ENCODE data around the gene CENPS. TPM values are rescaled to one million over a fixed set of nuclear protein-coding genes. Genes with fewer than 3 reads are reported as not detected.

The CENPS gene
- polyA plus RNA-seq, 2 of the 4 experiments (the other 2 are of a cell fraction), result 25.7 to 27.3 TPM

- ChIA-PET CTCF (interaction anchor here (1.0 to 5.6 kb wide), 2 partner anchors 14 to 68 kb away, joined by 3 to 25 read pairs; partner anchors contain the start of gene CENPS), POLR2A (interaction anchor here (1.7 kb wide), 1 partner anchor 13 kb away, joined by 3 read pairs; no protein-coding TSS in a partner anchor)
- no peak for ATAC-seq
- no peak for DNase-seq (ENCODE audit: low read depth in 1 of 2, low spot score in 1 of 2)
- no peaks in the 10 kb centered on the region for H3K4me1 ChIP-seq
- FAIRE-seq, result no peak
- H3K4me2 ChIP-seq, result no peak overlapping the region
- no peak for TF ChIP-seq GATA3 (IDR thresholded peaks at IDR 0.05; ENCODE audit: borderline replicate concordance)
- no peak overlapping the region for H3K27ac ChIP-seq
- no peaks in the 10 kb centered on the region for H3K9me3 ChIP-seq
- no peak overlapping the region for H3K4me3 ChIP-seq
- 89% methylated on average over 7 of the region's 7 CpGs for WGBS (ENCODE audit: missing lambda C conversion rate)
These were observed 14.7 kb downstream of the CENPS start for GRCh38 chr1:10444795-10445397.

DNA sequence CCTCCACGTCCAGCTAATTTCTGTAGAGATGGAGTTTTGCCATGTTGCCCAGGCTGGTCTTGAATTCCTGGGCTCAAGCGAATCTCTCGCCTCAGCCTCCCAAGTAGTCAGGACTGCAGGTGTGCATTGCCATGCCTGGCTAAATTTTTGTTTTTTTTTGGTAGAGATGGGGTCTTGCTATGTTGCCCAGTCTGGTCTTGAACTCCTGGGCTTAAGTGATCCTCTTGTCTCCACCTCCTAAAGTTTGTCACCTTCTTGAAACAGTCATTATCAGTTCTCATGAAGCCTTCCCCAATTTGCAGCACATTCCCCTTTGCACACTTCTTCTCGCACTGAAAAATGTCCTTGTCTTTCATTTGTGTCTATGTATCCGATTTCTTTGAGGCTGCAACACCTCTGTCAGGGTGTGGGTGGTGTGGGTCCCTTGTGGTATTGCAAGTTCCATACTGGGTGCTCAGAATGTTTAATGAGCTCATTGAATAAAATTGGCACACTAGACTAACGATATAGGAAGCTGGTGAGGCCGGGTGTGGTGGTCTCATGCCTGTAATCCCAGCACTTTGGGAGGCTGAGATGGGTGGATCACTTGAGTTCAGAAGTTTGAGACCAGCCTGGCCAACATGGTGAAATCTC lies 16.7 kb downstream of the CENPS start:
- ChIA-PET POLR2A (no interaction called here), CTCF (interaction anchor here (1.0 to 1.7 kb wide), 3 partner anchors 9 to 69 kb away, joined by 3 to 4 read pairs (median 3); no protein-coding TSS in a partner anchor)
- no peak overlapping the region for H3K4me2 ChIP-seq

More for the DNA sequence above, 16.7 kb downstream of the CENPS start:
- TF ChIP-seq POLR2AphosphoS2 (conservative IDR thresholded peaks at IDR 0.05; ENCODE audit: low read length), result no peak
- TF ChIP-seq CHD2 (IDR thresholded peaks at IDR 0.05; ENCODE audit: low read length, partially characterized antibody), result no peak
- TF ChIP-seq ZC3H11A (IDR thresholded peaks at IDR 0.05), result no peak
- TF ChIP-seq FOSL2 (IDR thresholded peaks at IDR 0.05), result no peak
- TF ChIP-seq FOSL2 (CRISPR knock-in tag; IDR thresholded peaks at IDR 0.05), result no peak
- TF ChIP-seq, protein P1, sequence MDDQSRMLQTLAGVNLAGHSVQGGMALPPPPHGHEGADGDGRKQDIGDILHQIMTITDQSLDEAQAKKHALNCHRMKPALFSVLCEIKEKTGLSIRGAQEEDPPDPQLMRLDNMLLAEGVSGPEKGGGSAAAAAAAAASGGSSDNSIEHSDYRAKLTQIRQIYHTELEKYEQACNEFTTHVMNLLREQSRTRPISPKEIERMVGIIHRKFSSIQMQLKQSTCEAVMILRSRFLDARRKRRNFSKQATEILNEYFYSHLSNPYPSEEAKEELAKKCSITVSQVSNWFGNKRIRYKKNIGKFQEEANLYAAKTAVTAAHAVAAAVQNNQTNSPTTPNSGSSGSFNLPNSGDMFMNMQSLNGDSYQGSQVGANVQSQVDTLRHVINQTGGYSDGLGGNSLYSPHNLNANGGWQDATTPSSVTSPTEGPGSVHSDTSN (IDR thresholded peaks at IDR 0.05), result no peak
- TF ChIP-seq RAD21 (conservative IDR thresholded peaks at IDR 0.05 in 1 of 2, IDR thresholded peaks at IDR 0.05 in 1 of 2), result no peak
- TF ChIP-seq REST (IDR thresholded peaks at IDR 0.05), result no peak
- no peak for TF ChIP-seq ELK1 (IDR thresholded peaks at IDR 0.05; ENCODE audit: low read depth, low read length)
- no peak for TF ChIP-seq MAFK (IDR thresholded peaks at IDR 0.05; ENCODE audit: partially characterized antibody)
- TF ChIP-seq SMC3 (IDR thresholded peaks at IDR 0.05), result no peak
- no peak for TF ChIP-seq HOXA7 (CRISPR knock-in tag; IDR thresholded peaks at IDR 0.05)
- TF ChIP-seq CBX2 (IDR thresholded peaks at IDR 0.05; ENCODE audit: borderline replicate concordance, low read depth), result no peak
- no peak for TF ChIP-seq HES2 (IDR thresholded peaks at IDR 0.05)
- TF ChIP-seq, protein P2, sequence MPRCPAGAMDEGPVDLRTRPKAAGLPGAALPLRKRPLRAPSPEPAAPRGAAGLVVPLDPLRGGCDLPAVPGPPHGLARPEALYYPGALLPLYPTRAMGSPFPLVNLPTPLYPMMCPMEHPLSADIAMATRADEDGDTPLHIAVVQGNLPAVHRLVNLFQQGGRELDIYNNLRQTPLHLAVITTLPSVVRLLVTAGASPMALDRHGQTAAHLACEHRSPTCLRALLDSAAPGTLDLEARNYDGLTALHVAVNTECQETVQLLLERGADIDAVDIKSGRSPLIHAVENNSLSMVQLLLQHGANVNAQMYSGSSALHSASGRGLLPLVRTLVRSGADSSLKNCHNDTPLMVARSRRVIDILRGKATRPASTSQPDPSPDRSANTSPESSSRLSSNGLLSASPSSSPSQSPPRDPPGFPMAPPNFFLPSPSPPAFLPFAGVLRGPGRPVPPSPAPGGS (IDR thresholded peaks at IDR 0.05), result no peak
- TF ChIP-seq RARB (CRISPR knock-in tag; IDR thresholded peaks at IDR 0.05), result no peak
- TF ChIP-seq EHMT2 (IDR thresholded peaks at IDR 0.05; ENCODE audit: low read depth), result no peak
- no peak for TF ChIP-seq KDM5A (IDR thresholded peaks at IDR 0.05)
- no peak for TF ChIP-seq ZNF302 (CRISPR knock-in tag; IDR thresholded peaks at IDR 0.05)
- TF ChIP-seq ZFP36 (IDR thresholded peaks at IDR 0.05; ENCODE audit: borderline replicate concordance, partially characterized antibody), result no peak
- no peaks in the 10 kb centered on the region for H3K9me3 ChIP-seq
- H3K4me3 ChIP-seq, result no peak overlapping the region
- FAIRE-seq (no peak), DNase-seq (ENCODE audit: low read depth in 1 of 2, low spot score in 1 of 2) (no peak), ATAC-seq (no peak)
- H3K27ac ChIP-seq, result no peak overlapping the region
- no peaks in the 10 kb centered on the region for H3K4me1 ChIP-seq
- 96% methylated on average over 7 of the region's 7 CpGs for WGBS (ENCODE audit: missing lambda C conversion rate)

Data from A549 (cell line).